Left ventricle myocardium superior (tissue), 1 donor: ENCODE measurements around the gene PCBP3. TPM values are rescaled to one million over a fixed set of nuclear protein-coding genes. Genes with fewer than 3 reads are reported as not detected.
"Not testable (repeated sequence)": the region's sequence is repeated elsewhere in the genome, so short reads cannot be mapped to it uniquely, and the experiment has no call there.

ENCODE experiments used
- ATAC-seq: fragments of 200-7000 bp; cut with Tn5 transposase; one replicate; pipeline ENCODE4 v1.9.1; 2020; ENCODE audit warnings: mild to moderate bottlenecking, moderate library complexity
- DNase-seq: peaks from one replicate; pipeline ENCODE4 v3.0.0-alpha.2; 2020
- intact Hi-C: fragments of 100-400 bp; cut with micrococcal nuclease; formaldehyde crosslinking; loops from one replicate; pipeline ENCODE4 v1.11.0; 2022
- long read RNA-seq: library from polyadenylated mRNA; unstranded; transcript quantifications from one replicate; pipeline ENCODE4 v2.0.0, GENCODE V29; 2021
- total RNA-seq: library from RNA; stranded (reverse); fragmentation: NEBNext Ultra II Directional; extraction: Animal tissue kit (Norgen Biotek cat#: 25700); gene quantifications from one replicate; pipeline ENCODE4 v1.2.1, GENCODE V29; 2021
- donor health status: DM: no; HTN: yes; CAD: no; lungs with severe emphysema.

Gene PCBP3
- 2.7 TPM for total RNA-seq
- long read RNA-seq, partial matches to known transcripts = 0 of 3 reads
- long read RNA-seq, other reads (novel, unspliced or antisense) = 2 of 3 reads

GRCh38 chr21:45643021-45643980 lies at the start of gene PCBP3:
TSS of gene PCBP3 (plus strand) at chr21:45643725. CDS start at chr21:45850086, 206,361 bp downstream.
- intact Hi-C loops = no loop called here
- peak; percentile 92 for ATAC-seq

GRCh38 chr21:45594721-45595489 lies 48.6 kb upstream of the PCBP3 start:
- intact Hi-C loops = no loop called here
- DNase-seq (no peak), ATAC-seq (no peak)

More at GRCh38 chr21:45643021-45643980, at the start of gene PCBP3:
- DNase-seq = peak; percentile 97

- no peak for ATAC-seq
- intact Hi-C loops = no loop called here
- no peak for DNase-seq
Observed at GRCh38 chr21:45595574-45596295, 47.8 kb upstream of the PCBP3 start.

GRCh38 chr21:45596704-45597318 lies 46.7 kb upstream of the PCBP3 start:
- intact Hi-C loops = no loop called here
- ATAC-seq = peak; percentile 85
- DNase-seq = peak; percentile 85

GRCh38 chr21:45598109-45598508 lies 45.4 kb upstream of the PCBP3 start:
- intact Hi-C loops = no loop called here
- ATAC-seq (no peak), DNase-seq (no peak)

- intact Hi-C loops = no loop called here
- no peak for DNase-seq
- no peak for ATAC-seq
Observed at GRCh38 chr21:45598666-45599065, 44.9 kb upstream of the PCBP3 start.

- DNase-seq (no peak), ATAC-seq (no peak)
- intact Hi-C loops = no loop called here
Observed at GRCh38 chr21:45599146-45599581, 44.4 kb upstream of the PCBP3 start.

- no peak for ATAC-seq
- intact Hi-C loops = no loop called here
- no peak for DNase-seq
Observed at GRCh38 chr21:45600248-45600647, 43.3 kb upstream of the PCBP3 start.

- DNase-seq = no peak
- ATAC-seq = no peak
- intact Hi-C loops = no loop called here
Observed at GRCh38 chr21:45601551-45601950, 42.0 kb upstream of the PCBP3 start.

- DNase-seq (no peak), ATAC-seq (no peak)
- intact Hi-C loops = no loop called here
Observed at GRCh38 chr21:45602106-45602505, 41.4 kb upstream of the PCBP3 start.

- intact Hi-C loops = no loop called here
- DNase-seq (no peak), ATAC-seq (no peak)
Observed at GRCh38 chr21:45603481-45603880, 40.0 kb upstream of the PCBP3 start.

GRCh38 chr21:45604681-45605080 lies 38.8 kb upstream of the PCBP3 start:
- DNase-seq, intact Hi-C loops, ATAC-seq: not testable (repeated sequence)

GRCh38 chr21:45607021-45607908 lies 36.3 kb upstream of the PCBP3 start:
- ATAC-seq (no peak), DNase-seq (no peak)
- intact Hi-C loops = no loop called here

- intact Hi-C loops = no loop called here
- DNase-seq (no peak), ATAC-seq (no peak)
Observed at GRCh38 chr21:45607909-45608295, 35.6 kb upstream of the PCBP3 start.

- DNase-seq, intact Hi-C loops, ATAC-seq: not testable (repeated sequence)
Observed at GRCh38 chr21:45608747-45609470, 34.6 kb upstream of the PCBP3 start.

GRCh38 chr21:45609616-45610015 lies 33.9 kb upstream of the PCBP3 start:
- DNase-seq, ATAC-seq, intact Hi-C loops: not testable (repeated sequence)

- ATAC-seq (no peak), DNase-seq (no peak)
- intact Hi-C loops = no loop called here
Observed at GRCh38 chr21:45611296-45611695, 32.2 kb upstream of the PCBP3 start.
